ENCODE measurements around the gene GPR27. TPM values are rescaled to one million over a fixed set of nuclear protein-coding genes. Genes with fewer than 3 reads are reported as not detected.

The GPR27 gene
- total and polyA plus RNA-seq, 4 donors, result 0.59 to 7.7 (median 3.2) TPM

DNA sequence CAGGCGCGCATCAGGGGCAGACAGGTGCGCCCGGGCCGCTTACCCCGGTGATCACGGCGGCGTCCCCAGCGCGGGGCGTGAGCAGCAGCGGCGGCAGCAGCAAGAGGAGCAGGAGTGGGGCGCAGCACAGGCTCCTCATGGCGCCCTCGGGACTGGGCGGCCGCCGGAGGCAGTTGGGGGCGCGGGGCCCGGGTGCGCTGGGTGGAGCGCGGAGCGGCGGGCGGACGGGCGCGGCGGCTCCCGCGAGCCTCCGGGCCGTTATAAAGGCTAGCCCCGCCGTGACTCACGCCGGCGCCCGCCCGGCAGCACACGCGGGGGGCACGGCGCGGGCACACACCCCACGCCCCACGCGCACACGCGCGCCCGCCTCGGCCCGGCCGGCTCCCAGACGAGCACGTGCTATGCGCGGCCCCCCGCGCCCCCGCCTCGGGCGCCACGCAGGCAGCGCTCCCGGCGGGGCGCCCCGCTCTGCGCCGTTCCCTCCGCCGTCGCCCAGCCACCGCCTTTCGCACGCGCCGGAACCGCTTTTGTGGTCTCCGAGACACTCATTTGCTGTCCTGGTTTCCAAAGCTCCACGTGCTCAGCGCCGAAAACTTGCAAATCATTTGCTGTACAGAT, 31.4 kb downstream of the GPR27 start, which contains the start of gene PROK2:
PROK2 (minus strand) TSS at position 235 of the 618 bp plus-strand sequence; CDS start at position 139, 96 bp downstream.
- Histone ChIP-seq H3K4me1 (ENCODE audit: control insufficient read depth in 5 of 5, insufficient read depth in 5 of 5, low read length in 5 of 5) (peaks cover 0 to 21% (median 5%) of the 10 kb centered on the region in 5 donors), H3K9me3 (ENCODE audit: control insufficient read depth in 4 of 4, insufficient read depth in 3 of 4, low read length in 3 of 4) (no peaks in the 10 kb centered on the region), H3K4me3 (peak within 1 kb of the TSS; percentile 4), H3K36me3 (ENCODE audit: control insufficient read depth in 4 of 4, insufficient read depth in 4 of 4, low read length in 4 of 4) (no peaks in the 10 kb centered on the region), H3K27me3 (ENCODE audit: control insufficient read depth in 3 of 3, insufficient read depth in 3 of 3, low read length in 2 of 3) (peaks cover 0 to 79% (median 72%) of the 10 kb centered on the region in 3 donors), H3K27ac (ENCODE audit: low read depth in 1 of 2, low read length in 1 of 2) (no peak within 1 kb of the TSS), H3K9ac (ENCODE audit: insufficient read depth in 1 of 2, low read length in 2 of 2) (no peak within 1 kb of the TSS)
- TF ChIP-seq, protein P1, sequence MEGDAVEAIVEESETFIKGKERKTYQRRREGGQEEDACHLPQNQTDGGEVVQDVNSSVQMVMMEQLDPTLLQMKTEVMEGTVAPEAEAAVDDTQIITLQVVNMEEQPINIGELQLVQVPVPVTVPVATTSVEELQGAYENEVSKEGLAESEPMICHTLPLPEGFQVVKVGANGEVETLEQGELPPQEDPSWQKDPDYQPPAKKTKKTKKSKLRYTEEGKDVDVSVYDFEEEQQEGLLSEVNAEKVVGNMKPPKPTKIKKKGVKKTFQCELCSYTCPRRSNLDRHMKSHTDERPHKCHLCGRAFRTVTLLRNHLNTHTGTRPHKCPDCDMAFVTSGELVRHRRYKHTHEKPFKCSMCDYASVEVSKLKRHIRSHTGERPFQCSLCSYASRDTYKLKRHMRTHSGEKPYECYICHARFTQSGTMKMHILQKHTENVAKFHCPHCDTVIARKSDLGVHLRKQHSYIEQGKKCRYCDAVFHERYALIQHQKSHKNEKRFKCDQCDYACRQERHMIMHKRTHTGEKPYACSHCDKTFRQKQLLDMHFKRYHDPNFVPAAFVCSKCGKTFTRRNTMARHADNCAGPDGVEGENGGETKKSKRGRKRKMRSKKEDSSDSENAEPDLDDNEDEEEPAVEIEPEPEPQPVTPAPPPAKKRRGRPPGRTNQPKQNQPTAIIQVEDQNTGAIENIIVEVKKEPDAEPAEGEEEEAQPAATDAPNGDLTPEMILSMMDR (IDR thresholded peaks at IDR 0.05; ENCODE audit: control extremely low read depth, extremely low read depth), result no peak
- DNase-seq (peak; percentile 47 to 57 (median 49)), ATAC-seq (ENCODE audit: insufficient read depth, low FRiP score) (no peak)
- WGBS, 2 donors, result 1% methylated on average over 33 to 89 of the region's 89 CpGs

GRCh38 chr3:71785532-71786216, 32.0 kb downstream of the GPR27 start:
- H3K9me3 ChIP-seq (ENCODE audit: control insufficient read depth in 4 of 4, insufficient read depth in 3 of 4, low read length in 3 of 4), result no peaks in the 10 kb centered on the region
- H3K4me3 ChIP-seq, result no peak overlapping the region
- WGBS, 2 donors, result 10 to 15% methylated on average over 28 of the region's 28 CpGs
- DNase-seq (peak; percentile 13 to 58 (median 31)), ATAC-seq (ENCODE audit: insufficient read depth, low FRiP score) (no peak)
- no peaks in the 10 kb centered on the region for H3K36me3 ChIP-seq (ENCODE audit: control insufficient read depth in 4 of 4, insufficient read depth in 4 of 4, low read length in 4 of 4)
- H3K4me1 ChIP-seq (ENCODE audit: control insufficient read depth in 5 of 5, insufficient read depth in 5 of 5, low read length in 5 of 5), result peaks cover 0 to 21% (median 5%) of the 10 kb centered on the region in 5 donors
- peaks cover 0 to 73% (median 72%) of the 10 kb centered on the region in 3 donors for H3K27me3 ChIP-seq (ENCODE audit: control insufficient read depth in 3 of 3, insufficient read depth in 3 of 3, low read length in 2 of 3)
- H3K27ac ChIP-seq (ENCODE audit: low read depth in 1 of 2, low read length in 1 of 2), result no peak overlapping the region
- TF ChIP-seq, protein P1 (IDR thresholded peaks at IDR 0.05; ENCODE audit: control extremely low read depth, extremely low read depth), result no peak
- no peak overlapping the region for H3K9ac ChIP-seq (ENCODE audit: insufficient read depth in 1 of 2, low read length in 2 of 2)

GRCh38 chr3:71786217-71786549, 32.5 kb downstream of the GPR27 start:
- no peak overlapping the region for H3K9ac ChIP-seq (ENCODE audit: insufficient read depth in 1 of 2, low read length in 2 of 2)
- TF ChIP-seq, protein P1 (IDR thresholded peaks at IDR 0.05; ENCODE audit: control extremely low read depth, extremely low read depth), result no peak
- H3K9me3 ChIP-seq (ENCODE audit: control insufficient read depth in 4 of 4, insufficient read depth in 3 of 4, low read length in 3 of 4), result no peaks in the 10 kb centered on the region
- no peaks in the 10 kb centered on the region for H3K36me3 ChIP-seq (ENCODE audit: control insufficient read depth in 4 of 4, insufficient read depth in 4 of 4, low read length in 4 of 4)
- peaks cover 0 to 71% (median 70%) of the 10 kb centered on the region in 3 donors for H3K27me3 ChIP-seq (ENCODE audit: control insufficient read depth in 3 of 3, insufficient read depth in 3 of 3, low read length in 2 of 3)
- H3K4me1 ChIP-seq (ENCODE audit: control insufficient read depth in 5 of 5, insufficient read depth in 5 of 5, low read length in 5 of 5), result peaks cover 0 to 21% (median 5%) of the 10 kb centered on the region in 5 donors
- no peak overlapping the region for H3K4me3 ChIP-seq
- no peak for ATAC-seq (ENCODE audit: insufficient read depth, low FRiP score)
- WGBS, 2 donors, result 32 to 52% methylated on average over 8 of the region's 8 CpGs
- no peak overlapping the region for H3K27ac ChIP-seq (ENCODE audit: low read depth in 1 of 2, low read length in 1 of 2)
- peak in 1 of 3 donors; percentile 13 for DNase-seq
